Type B pancreatic cell (in vitro differentiated cells): ENCODE results near the gene ITSN1. TPM values are rescaled to one million over a fixed set of nuclear protein-coding genes. Genes with fewer than 3 reads are reported as not detected.

ENCODE experiments used
- DNase-seq: peaks from one replicate; pipeline ENCODE4 v3.0.0; 2021; ENCODE audit warnings: mixed read lengths; ENCODE audit not compliant: unreplicated experiment; ENCODE audit errors: extremely low spot score
- H3K27ac Mint-ChIP-seq: 2 replicates; pipeline ENCODE4 v1.8.0; 2021; ENCODE audit warnings: mild to moderate bottlenecking, mixed read lengths
- H3K27me3 Mint-ChIP-seq: 2 replicates; pipeline ENCODE4 v1.8.0; 2021; ENCODE audit warnings: mixed read lengths
- H3K36me3 Mint-ChIP-seq: 2 replicates; pipeline ENCODE4 v1.8.0; 2021; ENCODE audit warnings: mixed read lengths
- H3K4me1 Mint-ChIP-seq: one replicate; pipeline ENCODE4 v1.8.0; 2021; ENCODE audit warnings: mixed read lengths; ENCODE audit not compliant: unreplicated experiment
- H3K4me3 Mint-ChIP-seq: 2 replicates; pipeline ENCODE4 v1.8.0; 2021; ENCODE audit warnings: mild to moderate bottlenecking, mixed read lengths
- H3K9me3 Mint-ChIP-seq: 2 replicates; pipeline ENCODE4 v1.8.0; 2021; ENCODE audit warnings: mixed read lengths
- CTCF ChIP-seq: fragments of 200-600 bp; sonication (generic); conservative IDR thresholded peaks from 2 replicates; pipeline ENCODE4 v1.5.0; 2021; ENCODE audit warnings: antibody characterized with exemption, mild to moderate bottlenecking
- total RNA-seq: library from RNA; stranded (reverse); gene quantifications from 2 replicates; pipeline ENCODE4 v1.2.1, GENCODE V29; 2021; ENCODE audit warnings: low replicate concordance

ITSN1 gene
- total RNA-seq, 1 donor from 2014 or later, result 89.1 TPM

- Mint-ChIP-seq H3K27me3 (no peaks in the 10 kb centered on the region), H3K4me3 (no peak overlapping the region), H3K9me3 (no peaks in the 10 kb centered on the region), H3K36me3 (no peaks in the 10 kb centered on the region), H3K4me1 (peaks cover 13% of the 10 kb centered on the region), H3K27ac (no peak overlapping the region)
- TF ChIP-seq CTCF, result no peak
- no peak for DNase-seq
Observed at GRCh38 chr21:33938381-33938780, 296.1 kb downstream of the ITSN1 start.

GRCh38 chr21:33939226-33939625, 296.9 kb downstream of the ITSN1 start:
- H3K4me1 Mint-ChIP-seq, result peaks cover 13% of the 10 kb centered on the region
- no peak overlapping the region for H3K27ac Mint-ChIP-seq
- no peak for DNase-seq
- no peaks in the 10 kb centered on the region for H3K27me3 Mint-ChIP-seq
- H3K9me3 Mint-ChIP-seq, result no peaks in the 10 kb centered on the region
- no peaks in the 10 kb centered on the region for H3K36me3 Mint-ChIP-seq
- H3K4me3 Mint-ChIP-seq, result no peak overlapping the region
- no peak for TF ChIP-seq CTCF

- peaks cover 13% of the 10 kb centered on the region for H3K4me1 Mint-ChIP-seq
- no peak overlapping the region for H3K27ac Mint-ChIP-seq
- H3K36me3 Mint-ChIP-seq, result no peaks in the 10 kb centered on the region
Observed at GRCh38 chr21:33940164-33940880, 298.0 kb downstream of the ITSN1 start.

GRCh38 chr21:33940881-33941245, 298.6 kb downstream of the ITSN1 start:
- Mint-ChIP-seq H3K36me3 (no peaks in the 10 kb centered on the region), H3K9me3 (no peaks in the 10 kb centered on the region), H3K27me3 (no peaks in the 10 kb centered on the region), H3K27ac (no peak overlapping the region), H3K4me3 (no peak overlapping the region), H3K4me1 (peaks cover 13% of the 10 kb centered on the region)
- TF ChIP-seq CTCF, result no peak
- no peak for DNase-seq

More at GRCh38 chr21:33940164-33940880, 298.0 kb downstream of the ITSN1 start:
- Mint-ChIP-seq H3K4me3 (no peak overlapping the region), H3K9me3 (no peaks in the 10 kb centered on the region), H3K27me3 (no peaks in the 10 kb centered on the region)
- DNase-seq, result no peak
- TF ChIP-seq CTCF, result no peak

- no peaks in the 10 kb centered on the region for H3K27me3 Mint-ChIP-seq
- H3K27ac Mint-ChIP-seq, result no peak overlapping the region
Observed at GRCh38 chr21:33942426-33942825, 300.1 kb downstream of the ITSN1 start.

More at GRCh38 chr21:33942426-33942825, 300.1 kb downstream of the ITSN1 start:
- H3K36me3 Mint-ChIP-seq, result no peaks in the 10 kb centered on the region
- H3K4me1 Mint-ChIP-seq, result peaks cover 21% of the 10 kb centered on the region
- H3K4me3 Mint-ChIP-seq, result no peak overlapping the region
- no peak for TF ChIP-seq CTCF
- no peaks in the 10 kb centered on the region for H3K9me3 Mint-ChIP-seq
- DNase-seq, result no peak
